Measurements from ENCODE around the gene CD53. TPM values are rescaled to one million over a fixed set of nuclear protein-coding genes. Genes with fewer than 3 reads are reported as not detected.
A peak's percentile ranks its signal among the peaks of the same experiment; 100 is the strongest.
"Not testable (repeated sequence)": the region's sequence is repeated elsewhere in the genome, so short reads cannot be mapped to it uniquely, and the experiment has no call there.

CD53 gene
- total RNA-seq, 2 experiments from 2014 or later: 392 to 404 TPM

GRCh38 chr1:110859062-110859461, 13.9 kb upstream of the CD53 start:
- ChIA-PET POLR2A (interaction anchor here (1.2 kb wide), 1 partner anchor 71 kb away, joined by 3 read pairs; no protein-coding TSS in a partner anchor), CTCF (interaction anchor here (1.2 to 1.7 kb wide), 2 partner anchors 15 to 32 kb away, joined by 3 read pairs; no protein-coding TSS in a partner anchor)
- Mint-ChIP-seq H3K36me3 (ENCODE audit: low read depth) (peaks cover 9% of the 10 kb centered on the region), H3K9me3 (ENCODE audit: insufficient read depth) (peaks cover 17% of the 10 kb centered on the region), H3K4me1 (ENCODE audit: low read depth) (peaks cover 21% of the 10 kb centered on the region), H3K4me3 (no peak overlapping the region), H3K27me3 (ENCODE audit: low read depth) (peaks cover 2% of the 10 kb centered on the region), H3K27ac (no peak overlapping the region)
- no peak for DNase-seq
- ATAC-seq: no peak

GRCh38 chr1:110860174-110860573, 12.8 kb upstream of the CD53 start:
- ChIA-PET POLR2A (interaction anchor here (0.6 to 1.2 kb wide), 4 partner anchors 14 to 497 kb away, joined by 3 to 10 read pairs (median 4); partner anchors contain the start of gene LRIF1), CTCF (interaction anchor here (1.2 kb wide), 1 partner anchor 31 kb away, joined by 3 read pairs; no protein-coding TSS in a partner anchor)

GRCh38 chr1:110860620-110861019, 12.3 kb upstream of the CD53 start:
- H3K9me3 Mint-ChIP-seq (ENCODE audit: insufficient read depth): peaks cover 32% of the 10 kb centered on the region
- ChIA-PET POLR2A (interaction anchor here (0.9 to 1.2 kb wide), 2 partner anchors 12 to 103 kb away, joined by 3 to 12 read pairs; partner anchors contain the start of genes CD53 and LRIF1), CTCF (interaction anchor here (1.4 kb wide), 1 partner anchor 74 kb away, joined by 4 read pairs; no protein-coding TSS in a partner anchor)
- ATAC-seq; H3K27ac Mint-ChIP-seq; H3K27me3 Mint-ChIP-seq (ENCODE audit: low read depth); H3K4me3 Mint-ChIP-seq; DNase-seq: not testable (repeated sequence)
- H3K36me3 Mint-ChIP-seq (ENCODE audit: low read depth): peaks cover 22% of the 10 kb centered on the region
- H3K4me1 Mint-ChIP-seq (ENCODE audit: low read depth): peaks cover 22% of the 10 kb centered on the region

More at GRCh38 chr1:110860174-110860573, 12.8 kb upstream of the CD53 start:
- Mint-ChIP-seq H3K9me3 (ENCODE audit: insufficient read depth) (peaks cover 28% of the 10 kb centered on the region), H3K36me3 (ENCODE audit: low read depth) (peaks cover 20% of the 10 kb centered on the region), H3K4me1 (ENCODE audit: low read depth) (peaks cover 22% of the 10 kb centered on the region), H3K27me3 (ENCODE audit: low read depth) (peaks cover 2% of the 10 kb centered on the region), H3K27ac (no peak overlapping the region), H3K4me3 (no peak overlapping the region)
- ATAC-seq: no peak
- DNase-seq: no peak

- CTCF ChIA-PET: interaction anchor here (0.6 to 1.4 kb wide), 3 partner anchors 9 to 169 kb away, joined by 3 to 4 read pairs (median 3); no protein-coding TSS in a partner anchor
- H3K27ac Mint-ChIP-seq; H3K4me3 Mint-ChIP-seq; H3K27me3 Mint-ChIP-seq (ENCODE audit: low read depth); ATAC-seq; DNase-seq: not testable (repeated sequence)
- Mint-ChIP-seq H3K9me3 (ENCODE audit: insufficient read depth) (peaks cover 42% of the 10 kb centered on the region), H3K36me3 (ENCODE audit: low read depth) (peaks cover 32% of the 10 kb centered on the region), H3K4me1 (ENCODE audit: low read depth) (peaks cover 22% of the 10 kb centered on the region)
- POLR2A ChIA-PET: interaction anchor here (1.2 to 1.4 kb wide), 3 partner anchors 10 to 18 kb away, joined by 3 to 12 read pairs (median 7); partner anchors contain the start of gene CD53
These were observed 11.0 kb upstream of the CD53 start for GRCh38 chr1:110861942-110862341.

GRCh38 chr1:110864287-110864686, 8.7 kb upstream of the CD53 start:
- Mint-ChIP-seq H3K9me3 (ENCODE audit: insufficient read depth) (peaks cover 56% of the 10 kb centered on the region), H3K27ac (no peak overlapping the region), H3K27me3 (ENCODE audit: low read depth) (no peaks in the 10 kb centered on the region), H3K36me3 (ENCODE audit: low read depth) (peaks cover 38% of the 10 kb centered on the region), H3K4me3 (no peak overlapping the region), H3K4me1 (ENCODE audit: low read depth) (peaks cover 14% of the 10 kb centered on the region)
- DNase-seq (no peak), ATAC-seq (no peak)
- ChIA-PET POLR2A (no interaction called here), CTCF (interaction anchor here (1.0 to 1.5 kb wide), 3 partner anchors 35 to 196 kb away, joined by 3 to 4 read pairs (median 3); no protein-coding TSS in a partner anchor)

- CTCF ChIA-PET: interaction anchor here (1.0 to 3.2 kb wide), 3 partner anchors 42 to 86 kb away, joined by 3 to 15 read pairs (median 5); no protein-coding TSS in a partner anchor
- H3K27ac Mint-ChIP-seq: peak overlapping the region; percentile 98
- no peak overlapping the region for H3K4me3 Mint-ChIP-seq
- no peaks in the 10 kb centered on the region for H3K27me3 Mint-ChIP-seq (ENCODE audit: low read depth)
- peaks cover 40% of the 10 kb centered on the region for H3K36me3 Mint-ChIP-seq (ENCODE audit: low read depth)
- ATAC-seq (no peak), DNase-seq (no peak)
- H3K9me3 Mint-ChIP-seq (ENCODE audit: insufficient read depth): peaks cover 22% of the 10 kb centered on the region
- POLR2A ChIA-PET: interaction anchor here (0.6 to 5.9 kb wide), 4 partner anchors 9 to 453 kb away, joined by 3 to 117 read pairs (median 12); partner anchors contain the start of gene LRIF1
- peaks cover 26% of the 10 kb centered on the region for H3K4me1 Mint-ChIP-seq (ENCODE audit: low read depth)
These were observed 2.1 kb upstream of the CD53 start for GRCh38 chr1:110870721-110871388.

GRCh38 chr1:110872366-110872744, 593 bp upstream of the CD53 start:
- POLR2A ChIA-PET: interaction anchor here (0.6 to 5.9 kb wide), 13 partner anchors 8 to 467 kb away, joined by 3 to 117 read pairs (median 8); partner anchors contain the start of genes KCNA3 and LRIF1
- H3K36me3 Mint-ChIP-seq (ENCODE audit: low read depth): peaks cover 45% of the 10 kb centered on the region
- H3K9me3 Mint-ChIP-seq (ENCODE audit: insufficient read depth): peaks cover 12% of the 10 kb centered on the region
- DNase-seq (no peak), ATAC-seq (no peak)
- CTCF ChIA-PET: interaction anchor here (1.0 to 4.9 kb wide), 7 partner anchors 14 to 120 kb away, joined by 3 to 34 read pairs (median 7); partner anchors contain the start of gene LRIF1
- peak overlapping the region; percentile 98 for H3K27ac Mint-ChIP-seq
- H3K4me3 Mint-ChIP-seq: peak overlapping the region; percentile 97
- no peaks in the 10 kb centered on the region for H3K27me3 Mint-ChIP-seq (ENCODE audit: low read depth)
- peaks cover 31% of the 10 kb centered on the region for H3K4me1 Mint-ChIP-seq (ENCODE audit: low read depth)

GRCh38 chr1:110873856-110874255, 908 bp downstream of the CD53 start:
- H3K27me3 Mint-ChIP-seq (ENCODE audit: low read depth): no peaks in the 10 kb centered on the region
- ChIA-PET POLR2A (interaction anchor here (0.8 to 5.9 kb wide), 17 partner anchors 14 to 839 kb away, joined by 3 to 117 read pairs (median 6); partner anchors contain the start of genes KCNA3, LRIF1, RBM15 and STRIP1), CTCF (interaction anchor here (0.9 to 4.9 kb wide), 13 partner anchors 15 to 254 kb away, joined by 3 to 34 read pairs (median 4); partner anchors contain the start of gene LRIF1)
- H3K4me3 Mint-ChIP-seq: peak overlapping the region; percentile 97
- peak; percentile 29 for DNase-seq
- H3K27ac Mint-ChIP-seq: peak overlapping the region; percentile 98
- H3K36me3 Mint-ChIP-seq (ENCODE audit: low read depth): peaks cover 50% of the 10 kb centered on the region
- H3K4me1 Mint-ChIP-seq (ENCODE audit: low read depth): peaks cover 39% of the 10 kb centered on the region
- H3K9me3 Mint-ChIP-seq (ENCODE audit: insufficient read depth): no peaks in the 10 kb centered on the region
- no peak for ATAC-seq

GRCh38 chr1:110874324-110875215, 1.6 kb downstream of the CD53 start:
- DNase-seq (peak; percentile 45), ATAC-seq (peak; percentile 20)
- Mint-ChIP-seq H3K27me3 (ENCODE audit: low read depth) (no peaks in the 10 kb centered on the region), H3K4me1 (ENCODE audit: low read depth) (peaks cover 45% of the 10 kb centered on the region), H3K36me3 (ENCODE audit: low read depth) (peaks cover 53% of the 10 kb centered on the region), H3K27ac (peak overlapping the region; percentile 98), H3K4me3 (peak overlapping the region; percentile 97), H3K9me3 (ENCODE audit: insufficient read depth) (no peaks in the 10 kb centered on the region)
- ChIA-PET POLR2A (interaction anchor here (0.7 to 5.9 kb wide), 22 partner anchors 13 to 347 kb away, joined by 3 to 117 read pairs (median 4); partner anchors contain the start of genes KCNA3 and LRIF1), CTCF (interaction anchor here (0.8 to 4.9 kb wide), 16 partner anchors 13 to 255 kb away, joined by 3 to 34 read pairs (median 3); partner anchors contain the start of gene LRIF1)

- ATAC-seq: peak; percentile 73
- H3K36me3 Mint-ChIP-seq (ENCODE audit: low read depth): peaks cover 58% of the 10 kb centered on the region
- peaks cover 52% of the 10 kb centered on the region for H3K4me1 Mint-ChIP-seq (ENCODE audit: low read depth)
- H3K27me3 Mint-ChIP-seq (ENCODE audit: low read depth): no peaks in the 10 kb centered on the region
- peak overlapping the region; percentile 98 for H3K27ac Mint-ChIP-seq
- H3K9me3 Mint-ChIP-seq (ENCODE audit: insufficient read depth): no peaks in the 10 kb centered on the region
- DNase-seq: peak; percentile 76
- H3K4me3 Mint-ChIP-seq: peak overlapping the region; percentile 97
- ChIA-PET POLR2A (interaction anchor here (0.7 to 5.9 kb wide), 21 partner anchors 12 to 537 kb away, joined by 3 to 117 read pairs (median 4); partner anchors contain the start of genes KCNA3 and LRIF1), CTCF (interaction anchor here (0.8 to 4.9 kb wide), 13 partner anchors 13 to 202 kb away, joined by 3 to 34 read pairs (median 4); partner anchors contain the start of gene LRIF1)
These were observed 2.3 kb downstream of the CD53 start for GRCh38 chr1:110875216-110875731.
